Measurements from ENCODE around the gene FBN2.
"Not testable (repeated sequence)": the region's sequence is repeated elsewhere in the genome, so short reads cannot be mapped to it uniquely, and the experiment has no call there.

The FBN2 gene

GRCh38 chr5:128478386-128479368 is 59.4 kb downstream of the FBN2 start:
- DNase-seq (ENCODE audit: low spot score): no peak

GRCh38 chr5:128477944-128478343 is 60.1 kb downstream of the FBN2 start:
- no peak for DNase-seq (ENCODE audit: low spot score)

DNA sequence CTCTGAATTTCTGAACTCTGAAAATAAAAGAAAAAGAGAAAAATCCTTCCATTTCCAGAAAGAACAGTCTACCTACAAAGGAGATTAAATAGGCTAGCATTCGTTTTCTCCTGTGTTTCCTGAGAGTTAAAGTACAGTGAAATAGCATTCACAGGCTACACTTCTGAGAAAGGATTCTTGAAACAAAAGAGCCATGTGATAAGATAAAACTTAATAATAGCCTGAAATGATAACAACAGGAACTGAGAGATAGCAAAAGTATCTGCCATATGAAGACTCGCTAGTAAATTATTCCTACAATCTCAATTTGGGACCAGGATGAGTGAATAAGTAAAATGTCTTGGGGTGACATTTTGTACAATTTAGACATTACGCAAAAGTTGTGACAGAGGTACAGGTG is 62.4 kb downstream of the FBN2 start:
- DNase-seq (ENCODE audit: low spot score): no peak

DNA sequence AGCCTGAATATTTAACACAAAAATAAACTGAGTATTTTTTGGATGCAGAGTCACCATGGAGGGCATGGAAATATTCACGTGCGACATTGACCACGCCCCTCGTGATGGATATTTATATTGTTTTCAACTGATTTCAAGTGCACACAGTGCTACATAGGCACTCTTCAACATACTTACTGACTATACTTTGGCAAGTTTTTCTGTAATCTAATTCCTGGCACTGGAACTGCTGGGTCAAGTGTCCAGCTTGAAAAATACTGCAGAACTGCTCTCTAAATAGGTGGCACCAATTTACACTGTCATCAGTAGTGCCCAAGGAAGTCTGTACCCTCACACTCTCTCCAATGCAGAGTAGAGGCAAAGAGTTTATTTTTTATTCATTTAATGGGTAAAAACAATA is 65.1 kb downstream of the FBN2 start:
- no peak for DNase-seq (ENCODE audit: low spot score)

DNA sequence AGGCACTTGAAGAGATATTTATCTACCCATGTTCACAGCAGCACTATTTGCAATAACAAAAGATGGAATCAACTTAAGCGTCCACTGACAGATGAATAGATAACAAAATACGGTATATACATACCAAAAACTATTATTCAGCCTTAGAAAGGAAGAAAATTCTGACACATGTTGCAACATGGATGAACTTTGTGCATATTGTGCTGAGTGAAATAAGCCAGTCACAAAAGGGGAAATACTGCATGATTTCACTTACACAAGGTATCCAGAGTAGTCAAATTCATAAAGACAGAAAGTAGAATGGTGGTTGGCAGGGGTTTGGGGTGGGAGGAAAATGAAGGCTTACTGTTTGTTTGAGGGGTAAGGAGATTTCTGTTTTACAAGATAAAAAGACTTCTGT is 66.0 kb downstream of the FBN2 start:
- DNase-seq (ENCODE audit: low spot score): no peak

- DNase-seq (ENCODE audit: low spot score): no peak
Measured at GRCh38 chr5:128470663-128471062, 67.4 kb downstream of the FBN2 start.

DNA sequence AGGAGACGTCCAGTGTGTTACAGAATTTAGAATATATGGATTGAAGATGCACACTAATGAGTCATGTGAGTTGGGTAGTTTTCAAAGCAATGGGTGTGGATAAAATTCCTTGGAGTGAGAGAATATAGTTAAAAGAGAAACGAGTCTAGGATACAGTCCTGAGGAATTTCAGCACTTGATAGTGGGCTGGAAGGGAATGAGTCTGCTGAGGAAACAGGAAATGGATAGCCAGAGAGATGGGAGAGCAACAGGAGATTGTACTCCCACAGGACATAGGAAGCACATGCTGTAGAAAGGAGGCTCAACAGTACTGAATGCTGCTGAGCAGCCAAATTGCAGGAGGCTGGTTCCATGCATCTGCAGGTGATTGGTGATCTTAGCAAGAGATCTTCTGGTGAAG is 68.1 kb downstream of the FBN2 start:
- DNase-seq (ENCODE audit: low spot score): no peak

- DNase-seq (ENCODE audit: low spot score): no peak
Measured at GRCh38 chr5:128466980-128467379, 71.1 kb downstream of the FBN2 start.

DNA sequence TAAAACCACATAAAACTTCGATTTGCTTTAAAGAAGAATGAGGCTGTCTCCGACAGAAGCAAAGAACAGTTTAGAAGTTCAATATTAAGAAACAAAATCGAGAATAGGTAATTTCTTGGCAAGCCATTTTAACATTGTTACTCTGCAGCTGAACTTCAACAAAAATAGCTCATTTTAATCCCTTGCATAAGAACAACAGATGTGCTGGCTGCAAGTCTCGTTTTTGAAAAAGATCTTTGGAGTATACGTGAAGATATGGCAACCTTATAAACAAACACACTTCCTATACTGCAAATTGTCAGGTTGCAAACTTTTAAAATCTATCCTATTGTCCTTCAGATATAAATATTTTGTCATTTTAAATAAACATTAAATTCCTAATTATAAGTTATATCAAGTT is 71.5 kb downstream of the FBN2 start:
- DNase-seq (ENCODE audit: low spot score): no peak

GRCh38 chr5:128464596-128464995 is 73.4 kb downstream of the FBN2 start:
- DNase-seq (ENCODE audit: low spot score): no peak

GRCh38 chr5:128462330-128462729 is 75.7 kb downstream of the FBN2 start:
- DNase-seq (ENCODE audit: low spot score): no peak

DNA sequence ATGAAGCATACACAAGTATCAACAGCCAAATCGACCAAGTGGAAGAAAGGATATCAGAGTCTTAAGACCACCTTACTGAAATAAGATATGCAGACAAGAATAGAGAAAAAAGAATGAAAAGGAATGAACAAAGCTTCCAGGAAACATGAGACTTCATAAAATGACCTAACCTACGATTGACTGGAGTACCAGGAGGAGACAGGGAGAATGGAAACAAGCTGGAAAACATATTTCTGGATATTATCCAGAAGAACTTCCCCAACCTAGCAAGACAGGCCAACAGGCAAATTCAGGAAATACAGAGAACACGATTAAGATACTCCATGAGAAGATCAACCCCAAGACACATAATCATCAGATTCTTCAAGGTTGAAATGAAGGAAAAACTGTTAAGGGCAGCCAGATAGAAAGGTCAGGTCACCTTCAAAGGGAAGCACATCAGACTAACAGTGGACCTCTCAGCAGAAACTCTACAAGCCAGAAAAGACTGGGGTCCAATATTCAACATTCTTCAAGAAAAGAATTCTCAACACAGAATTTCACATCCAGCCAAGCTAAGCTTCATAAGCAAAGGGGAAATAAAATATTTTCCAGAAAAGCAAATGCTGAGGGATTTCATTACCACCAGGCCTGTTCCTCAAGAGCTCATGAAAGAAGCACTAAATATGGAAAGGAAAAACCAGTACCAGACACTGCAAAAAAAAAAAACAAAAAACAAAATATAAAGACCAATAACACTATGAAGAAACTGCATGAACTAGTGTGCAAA is 80.7 kb downstream of the FBN2 start:
- DNase-seq (ENCODE audit: low spot score): not testable (repeated sequence)

DNA sequence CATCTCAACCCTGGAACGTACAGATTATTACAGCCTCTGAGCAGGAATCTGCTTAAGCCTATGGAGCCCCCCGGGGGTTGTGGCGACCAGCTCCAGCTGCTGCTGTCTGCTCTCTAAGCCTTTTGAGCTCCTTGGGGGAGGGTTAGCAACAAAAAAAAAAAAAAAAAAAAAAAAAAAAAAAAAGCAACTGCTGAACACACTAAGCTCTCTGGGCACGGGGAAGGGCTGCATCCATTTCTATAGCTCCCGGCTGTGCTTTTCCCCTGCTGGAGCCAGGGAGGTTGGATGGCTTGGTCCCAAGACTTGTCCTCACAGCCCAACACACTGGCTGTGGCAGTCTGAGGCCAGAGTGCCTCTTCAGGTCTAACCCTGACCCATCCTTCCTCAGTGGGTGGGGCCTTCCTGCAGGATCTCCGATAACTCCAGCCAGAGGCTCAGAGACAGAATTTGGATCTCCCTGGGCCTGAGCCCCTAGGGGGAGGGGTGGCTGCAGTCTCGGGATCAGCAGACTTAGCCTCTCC is 82.1 kb downstream of the FBN2 start:
- DNase-seq (ENCODE audit: low spot score): no peak

DNA sequence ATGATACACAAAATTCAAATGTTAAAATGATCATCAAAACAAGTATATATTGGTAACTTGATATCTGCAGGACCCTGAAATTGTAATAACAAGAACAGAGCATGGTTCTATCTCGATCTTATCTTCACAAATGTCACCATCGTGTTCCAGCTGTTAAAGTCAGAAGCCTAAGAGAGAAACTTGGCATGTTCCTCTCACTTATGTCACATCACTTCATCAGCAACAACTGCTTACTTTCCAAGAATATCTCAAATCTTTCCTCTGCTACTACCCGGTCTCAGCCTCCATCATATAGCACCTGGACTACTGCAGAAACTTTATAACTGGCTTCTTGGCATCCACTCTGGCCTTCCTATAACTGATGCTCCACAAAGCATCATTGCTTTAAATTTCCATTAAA is 84.9 kb downstream of the FBN2 start:
- DNase-seq (ENCODE audit: low spot score): no peak

- DNase-seq (ENCODE audit: low spot score): not testable (repeated sequence)
Measured at GRCh38 chr5:128447224-128447623, 90.8 kb downstream of the FBN2 start.

- no peak for DNase-seq (ENCODE audit: low spot score)
Measured at GRCh38 chr5:128441941-128442350, 96.1 kb downstream of the FBN2 start.

- no peak for DNase-seq (ENCODE audit: low spot score)
Measured at GRCh38 chr5:128441165-128441564, 96.9 kb downstream of the FBN2 start.

GRCh38 chr5:128436749-128437188 is 101.3 kb downstream of the FBN2 start:
- DNase-seq (ENCODE audit: low spot score): no peak

- no peak for DNase-seq (ENCODE audit: low spot score)
Measured at GRCh38 chr5:128435861-128436260, 102.2 kb downstream of the FBN2 start.

GRCh38 chr5:128434993-128435392 is 103.1 kb downstream of the FBN2 start:
- no peak for DNase-seq (ENCODE audit: low spot score)

GRCh38 chr5:128432913-128433440 is 105.1 kb downstream of the FBN2 start:
- no peak for DNase-seq (ENCODE audit: low spot score)

GRCh38 chr5:128427921-128428320 is 110.1 kb downstream of the FBN2 start:
- DNase-seq (ENCODE audit: low spot score): no peak

Data from Ammon's horn (tissue), 1 donor.